Endothelial cell (in vitro differentiated cells): Measurements from ENCODE around the gene QRFPR. TPM values are rescaled to one million over a fixed set of nuclear protein-coding genes. Genes with fewer than 3 reads are reported as not detected.

Experiments
- DNase-seq: peaks from one replicate; pipeline ENCODE4 v3.0.0; 2021; ENCODE audit warnings: low spot score
- H3K27ac Mint-ChIP-seq: one replicate; pipeline ENCODE4 v1.8.0; 2021; ENCODE audit warnings: mixed read lengths, inconsistent platforms; ENCODE audit not compliant: unreplicated experiment
- H3K27me3 Mint-ChIP-seq: one replicate; pipeline ENCODE4 v1.8.0; 2021; ENCODE audit warnings: mild to moderate bottlenecking, moderate library complexity, mixed read lengths, inconsistent platforms; ENCODE audit not compliant: unreplicated experiment
- H3K36me3 Mint-ChIP-seq: one replicate; pipeline ENCODE4 v1.8.0; 2021; ENCODE audit warnings: mild to moderate bottlenecking, low read depth, mixed read lengths, inconsistent platforms; ENCODE audit not compliant: unreplicated experiment
- H3K4me1 Mint-ChIP-seq: one replicate; pipeline ENCODE4 v1.8.0; 2021; ENCODE audit warnings: mild to moderate bottlenecking, mixed read lengths, inconsistent platforms; ENCODE audit not compliant: unreplicated experiment
- H3K4me3 Mint-ChIP-seq: one replicate; pipeline ENCODE4 v1.8.0; 2021; ENCODE audit warnings: mild to moderate bottlenecking, mixed read lengths, inconsistent platforms; ENCODE audit not compliant: unreplicated experiment
- H3K9me3 Mint-ChIP-seq: one replicate; pipeline ENCODE4 v1.8.0; 2021; ENCODE audit warnings: mixed read lengths, inconsistent platforms; ENCODE audit not compliant: unreplicated experiment
- total RNA-seq: library from RNA; stranded (reverse); fragmentation: NEBNext Ultra II Directional; extraction: Animal tissue kit (Norgen Biotek cat#: 25700); gene quantifications from one replicate; pipeline ENCODE4 v1.2.1, GENCODE V29; 2021; ENCODE audit not compliant: unreplicated experiment
- TF ChIP-seq, protein P1 (sequence below): fragments of 200-600 bp; sonication (generic); IDR thresholded peaks from one replicate; pipeline ENCODE4 v1.5.0; 2021; ENCODE audit warnings: antibody characterized with exemption; ENCODE audit not compliant: unreplicated experiment

The QRFPR gene
- total RNA-seq, 1 donor from 2014 or later, result 2.4 TPM

DNA sequence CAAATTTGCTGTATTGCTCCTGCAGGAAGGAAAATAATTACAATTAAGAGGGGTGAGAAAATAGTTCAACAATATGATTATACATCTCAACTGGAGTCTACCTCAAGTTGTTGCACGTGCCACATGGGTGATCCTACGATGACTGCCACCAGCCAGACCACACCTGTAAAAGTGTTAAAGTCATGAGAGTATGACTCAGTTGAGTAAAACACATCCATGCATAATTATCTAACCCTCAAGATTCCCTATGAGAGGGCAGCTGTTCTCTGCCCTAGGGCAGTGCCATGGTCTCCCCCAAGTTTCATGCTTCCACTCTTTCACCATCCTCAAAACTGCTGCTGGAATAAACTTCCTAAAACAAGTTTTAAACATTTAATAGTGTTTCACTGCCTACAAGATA, 44.1 kb downstream of the QRFPR start:
- no peaks in the 10 kb centered on the region for H3K36me3 Mint-ChIP-seq

DNA sequence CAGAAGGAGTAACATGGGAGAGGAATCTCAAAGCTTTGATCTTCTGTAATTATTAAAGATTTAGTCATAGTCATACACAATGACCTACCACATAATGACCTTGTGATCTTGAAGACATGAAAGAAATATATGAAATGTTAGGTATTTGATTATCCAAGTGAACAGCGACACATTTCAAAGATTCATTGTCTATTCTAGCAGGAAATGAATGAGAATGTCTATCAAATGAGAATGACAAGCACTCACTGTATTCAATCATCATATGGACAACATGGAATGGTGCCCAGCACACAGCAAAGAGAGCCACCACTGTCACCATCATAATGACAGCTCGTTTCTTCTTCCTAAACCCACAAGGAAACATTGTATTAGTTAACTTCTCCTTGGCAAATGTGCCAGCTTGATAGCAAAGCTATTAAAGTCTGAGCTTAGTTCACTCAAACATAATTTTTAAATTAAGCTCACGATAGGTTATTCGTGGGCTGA, 50.6 kb downstream of the QRFPR start:
- Mint-ChIP-seq H3K27me3 (no peaks in the 10 kb centered on the region), H3K27ac (no peak overlapping the region), H3K9me3 (no peaks in the 10 kb centered on the region), H3K4me3 (no peak overlapping the region), H3K36me3 (no peaks in the 10 kb centered on the region), H3K4me1 (no peaks in the 10 kb centered on the region)
- TF ChIP-seq, protein P1, sequence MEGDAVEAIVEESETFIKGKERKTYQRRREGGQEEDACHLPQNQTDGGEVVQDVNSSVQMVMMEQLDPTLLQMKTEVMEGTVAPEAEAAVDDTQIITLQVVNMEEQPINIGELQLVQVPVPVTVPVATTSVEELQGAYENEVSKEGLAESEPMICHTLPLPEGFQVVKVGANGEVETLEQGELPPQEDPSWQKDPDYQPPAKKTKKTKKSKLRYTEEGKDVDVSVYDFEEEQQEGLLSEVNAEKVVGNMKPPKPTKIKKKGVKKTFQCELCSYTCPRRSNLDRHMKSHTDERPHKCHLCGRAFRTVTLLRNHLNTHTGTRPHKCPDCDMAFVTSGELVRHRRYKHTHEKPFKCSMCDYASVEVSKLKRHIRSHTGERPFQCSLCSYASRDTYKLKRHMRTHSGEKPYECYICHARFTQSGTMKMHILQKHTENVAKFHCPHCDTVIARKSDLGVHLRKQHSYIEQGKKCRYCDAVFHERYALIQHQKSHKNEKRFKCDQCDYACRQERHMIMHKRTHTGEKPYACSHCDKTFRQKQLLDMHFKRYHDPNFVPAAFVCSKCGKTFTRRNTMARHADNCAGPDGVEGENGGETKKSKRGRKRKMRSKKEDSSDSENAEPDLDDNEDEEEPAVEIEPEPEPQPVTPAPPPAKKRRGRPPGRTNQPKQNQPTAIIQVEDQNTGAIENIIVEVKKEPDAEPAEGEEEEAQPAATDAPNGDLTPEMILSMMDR, result no peak
- DNase-seq, result no peak

More for the DNA sequence above, 44.1 kb downstream of the QRFPR start:
- H3K4me3 Mint-ChIP-seq, result no peak overlapping the region
- no peak overlapping the region for H3K27ac Mint-ChIP-seq
- no peaks in the 10 kb centered on the region for H3K27me3 Mint-ChIP-seq
- TF ChIP-seq, protein P1, result no peak
- H3K9me3 Mint-ChIP-seq, result no peaks in the 10 kb centered on the region
- no peaks in the 10 kb centered on the region for H3K4me1 Mint-ChIP-seq
- no peak for DNase-seq

DNA sequence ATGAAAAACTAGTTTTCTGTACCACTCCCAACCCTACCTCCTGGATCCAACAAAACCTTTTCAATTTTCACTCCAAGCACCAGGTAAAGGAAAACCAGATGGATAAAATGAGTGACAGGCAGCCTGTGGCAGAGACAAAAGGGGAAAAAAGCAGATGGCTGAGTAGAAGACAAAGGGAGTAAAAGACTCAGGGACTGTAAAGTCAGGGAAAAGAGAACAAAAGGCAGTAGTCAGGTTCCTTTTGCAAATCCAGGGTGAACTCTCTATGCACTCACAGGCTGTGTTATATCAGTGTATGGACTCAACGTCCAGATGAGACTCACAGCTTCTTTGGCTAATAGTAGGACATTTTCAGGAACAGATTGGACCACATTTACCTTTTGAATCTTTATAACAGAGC, 54.2 kb downstream of the QRFPR start:
- Mint-ChIP-seq H3K4me1 (no peaks in the 10 kb centered on the region), H3K9me3 (no peaks in the 10 kb centered on the region), H3K4me3 (no peak overlapping the region), H3K36me3 (no peaks in the 10 kb centered on the region), H3K27ac (no peak overlapping the region), H3K27me3 (no peaks in the 10 kb centered on the region)
- TF ChIP-seq, protein P1, result no peak
- DNase-seq, result no peak

DNA sequence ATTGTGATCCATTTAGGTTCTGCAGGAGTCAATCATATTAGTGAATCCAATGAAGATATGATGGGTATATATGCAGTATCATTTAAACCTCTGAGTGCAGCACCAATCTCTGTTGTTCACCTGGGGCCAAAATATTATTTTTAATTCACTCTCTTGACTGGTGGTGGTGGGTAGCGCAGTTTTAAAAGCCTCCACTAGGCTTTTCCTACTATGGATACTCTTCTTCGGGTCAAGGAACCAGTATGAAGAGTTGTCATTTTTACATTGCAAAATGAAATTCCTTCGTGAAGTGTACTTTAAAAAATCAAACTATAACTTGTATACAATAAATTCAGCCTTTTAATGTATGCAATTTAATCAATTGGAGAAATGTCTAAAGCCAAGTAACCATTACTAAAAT, 56.5 kb downstream of the QRFPR start:
- Mint-ChIP-seq H3K4me3 (no peak overlapping the region), H3K4me1 (no peaks in the 10 kb centered on the region), H3K27ac (no peak overlapping the region), H3K27me3 (no peaks in the 10 kb centered on the region), H3K9me3 (no peaks in the 10 kb centered on the region), H3K36me3 (no peaks in the 10 kb centered on the region)
- TF ChIP-seq, protein P1, result peak; percentile 41
- DNase-seq, result no peak

DNA sequence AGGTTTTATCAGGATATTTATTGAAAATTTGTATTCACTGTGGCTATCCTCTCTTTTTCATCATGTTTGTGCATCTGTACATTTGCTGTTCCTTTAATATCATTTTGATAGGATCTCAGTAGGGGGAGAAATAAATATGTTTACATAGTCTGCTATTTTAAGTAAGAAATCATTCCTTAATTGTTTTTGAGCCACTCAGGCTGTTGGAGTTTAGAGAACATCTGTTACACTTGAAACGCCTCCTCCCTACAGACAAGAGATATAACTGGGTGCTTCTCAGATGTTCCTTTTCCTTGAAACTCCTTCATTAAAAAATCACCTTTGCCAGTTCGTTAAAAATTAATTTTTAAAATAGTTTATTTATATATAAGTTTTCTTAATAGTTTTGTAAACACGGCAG, 59.4 kb downstream of the QRFPR start:
- Mint-ChIP-seq H3K4me3 (no peak overlapping the region), H3K4me1 (no peaks in the 10 kb centered on the region), H3K9me3 (no peaks in the 10 kb centered on the region), H3K36me3 (no peaks in the 10 kb centered on the region), H3K27ac (no peak overlapping the region), H3K27me3 (no peaks in the 10 kb centered on the region)
- no peak for DNase-seq
- TF ChIP-seq, protein P1, result no peak
